Adrenal gland (tissue), 12 donors: Measurements from ENCODE around the gene OGFOD1. TPM values are rescaled to one million over a fixed set of nuclear protein-coding genes. Genes with fewer than 3 reads are reported as not detected.

Experiments used
- DNase-seq, 7 donors: peaks; one replicate each; pipeline ENCODE4 v3.0.0-alpha.2; 2019 to 2020
- H3K27ac ChIP-seq, 5 donors: fragments of 200-600 bp; sonication (generic) in 4 of 5; 1 replicate in 3 of 5; 2 replicates in 2 of 5; pipeline versions ENCODE4 v1.5.1 to v1.8.0; 2016 to 2020; ENCODE audit warnings: mild to moderate bottlenecking in 1 of 5
- H3K27me3 ChIP-seq: fragments of 200-600 bp; 2 replicates; pipeline ENCODE4 v1.8.0; 2021
- H3K36me3 ChIP-seq, 2 donors: fragments of 200-600 bp; replicated peaks in 1 of 2; 1 replicate in 1 of 2; 2 replicates in 1 of 2; pipeline versions ENCODE4 v1.5.1 to v1.8.0; 2018 to 2022
- H3K4me1 ChIP-seq, 2 donors: fragments of 200-600 bp; replicated peaks in 1 of 2; 1 replicate in 1 of 2; 2 replicates in 1 of 2; pipeline versions ENCODE4 v1.5.1 to v1.8.0; 2018 to 2021
- H3K4me3 ChIP-seq, 4 donors: fragments of 200-600 bp; sonication (generic) in 3 of 4; one replicate each; pipeline ENCODE4 v1.5.1; 2016 to 2018
- H3K9me3 ChIP-seq, 3 donors: fragments of 200-600 bp; sonication (generic) in 1 of 3; replicated peaks in 1 of 3; 1 replicate in 2 of 3; 2 replicates in 1 of 3; pipeline versions ENCODE4 v1.5.1 to v1.8.0; 2016 to 2021
- CTCF ChIP-seq, 6 experiments: fragments of 450-650 bp in 4 of 6; fragments of 200-600 bp in 2 of 6; sonication (generic) in 1 of 6; IDR thresholded peaks; 1 replicate in 5 of 6; 2 replicates in 1 of 6; pipeline versions ENCODE4 v1.5.1 to v1.8.0; 2016 to 2021; ENCODE audit warnings: antibody characterized with exemption in 6 of 6, mild to moderate bottlenecking in 2 of 6, moderate library complexity in 1 of 6
- POLR2A ChIP-seq, 2 donors: fragments of 450-650 bp; IDR thresholded peaks; one replicate each; pipeline ENCODE4 v1.6.1; 2017; ENCODE audit warnings: antibody characterized with exemption in 2 of 2, mild to moderate bottlenecking in 2 of 2, moderate library complexity in 1 of 2
- WGBS, 4 donors: extraction: QIAGEN DNeasy Blood & Tissue Kit in 2 of 4; methylation state at CpG; one replicate each; pipeline versions ENCODE4 v1.1.5 to v1.1.7; 2013 to 2017; 5-methylcytosine and 5-hydroxymethylcytosine counted together
- intact Hi-C, 2 donors: fragments of 100-400 bp; cut with DNase I; formaldehyde crosslinking; loops; one replicate each; pipeline versions ENCODE4 v1.14.1 to v1.15.0; 2022 to 2023
- polyA plus RNA-seq, 3 donors: library from polyadenylated mRNA; stranded (reverse); fragments of 200-250 nt in 2 of 3; fragments of 350-450 nt in 1 of 3; fragmentation: Illumina TruSeq in 1 of 3; extraction: RNeasy Lipid Tissue Mini Kit (QIAGEN cat#74804) in 1 of 3; gene quantifications; one replicate each; pipeline ENCODE4 v1.2.3, GENCODE V29; 2013 to 2014
- total RNA-seq, 9 donors: library from RNA; depleted of rRNA in 4 of 9; stranded (reverse); fragments of >200 nt in 4 of 9; fragments of 120-200 nt in 1 of 9; fragmentation: NEBNext Ultra II Directional in 1 of 9; extraction: Animal tissue kit (Norgen Biotek cat#: 25700) in 1 of 9; gene quantifications; one replicate each; pipeline versions ENCODE4 v1.1.0 to v1.2.4, GENCODE V29; 2013 to 2023
- donor health status: healthy with polysubstance abuse.
- donor health status: Bipolar disorder and iron deficiency.
- donor health status: DM: yes; HTN: yes; CAD: no.
- donor health status: DM: no; HTN: no; CAD: no.
- donor health status: DM: no; HTN: no; CAD: no.
- donor health status: DM: yes; HTN: yes; CAD: no.

Gene OGFOD1
- total and polyA plus RNA-seq, 12 donors, result 9.2 to 183 (median 53.5) TPM

GRCh38 chr16:56470666-56471065 lies 19.3 kb downstream of the OGFOD1 start:
- no peak for DNase-seq
- Histone ChIP-seq H3K27ac (no peak overlapping the region), H3K36me3 (peaks cover 0 to 91% of the 10 kb centered on the region in 2 donors), H3K4me3 (no peak overlapping the region), H3K4me1 (peaks cover 0 to 4% of the 10 kb centered on the region in 2 donors), H3K9me3 (no peaks in the 10 kb centered on the region), H3K27me3 (no peaks in the 10 kb centered on the region)
- WGBS, 4 donors, result 79 to 97% (median 91%) methylated on average over 1 of the region's 1 CpG
- intact Hi-C loops, result no loop called here
- no peak for TF ChIP-seq CTCF (IDR thresholded peaks at IDR 0.05)
- no peak for TF ChIP-seq POLR2A (IDR thresholded peaks at IDR 0.05)

GRCh38 chr16:56475201-56475600 lies 23.8 kb downstream of the OGFOD1 start:
- intact Hi-C loops, result no loop called here
- H3K27ac ChIP-seq, result peak overlapping the region in 2 of 5 donors; percentile 29 to 61
- no peaks in the 10 kb centered on the region for H3K27me3 ChIP-seq
- H3K36me3 ChIP-seq, result peaks cover 0 to 63% of the 10 kb centered on the region in 2 donors
- peaks cover 3 to 20% of the 10 kb centered on the region in 2 donors for H3K4me1 ChIP-seq
- WGBS, 4 donors, result 80 to 94% (median 86%) methylated on average over 2 of the region's 2 CpGs
- no peak for DNase-seq
- no peaks in the 10 kb centered on the region for H3K9me3 ChIP-seq
- no peak overlapping the region for H3K4me3 ChIP-seq
- no peak for TF ChIP-seq CTCF (IDR thresholded peaks at IDR 0.05)
- no peak for TF ChIP-seq POLR2A (IDR thresholded peaks at IDR 0.05)

GRCh38 chr16:56477096-56477878 lies 25.9 kb downstream of the OGFOD1 start:
- intact Hi-C loops, result no loop called here
- DNase-seq, result peak; percentile 42 to 76 (median 65)
- Histone ChIP-seq H3K36me3 (peaks cover 0 to 43% of the 10 kb centered on the region in 2 donors), H3K4me3 (no peak overlapping the region), H3K4me1 (peaks cover 13 to 23% of the 10 kb centered on the region in 2 donors), H3K27me3 (no peaks in the 10 kb centered on the region), H3K27ac (peak overlapping the region in 4 of 5 donors; percentile 20 to 73 (median 51)), H3K9me3 (no peaks in the 10 kb centered on the region)
- TF ChIP-seq CTCF (IDR thresholded peaks at IDR 0.05) (no peak), POLR2A (IDR thresholded peaks at IDR 0.05) (no peak)
- WGBS, 4 donors, result 86 to 91% (median 89%) methylated on average over 2 of the region's 2 CpGs

- no peaks in the 10 kb centered on the region for H3K27me3 ChIP-seq
- DNase-seq, result no peak
- H3K4me1 ChIP-seq, result peaks cover 16 to 23% of the 10 kb centered on the region in 2 donors
- H3K9me3 ChIP-seq, result no peaks in the 10 kb centered on the region
- TF ChIP-seq CTCF (IDR thresholded peaks at IDR 0.05) (no peak), POLR2A (IDR thresholded peaks at IDR 0.05) (no peak)
- no peak overlapping the region for H3K4me3 ChIP-seq
- 86 to 100% (median 92%) methylated on average over 2 of the region's 2 CpGs for WGBS, 4 donors
- intact Hi-C loops, result no loop called here
- peaks cover 0 to 35% of the 10 kb centered on the region in 2 donors for H3K36me3 ChIP-seq
- peak overlapping the region in 1 of 5 donors; percentile 8 for H3K27ac ChIP-seq
Measured at GRCh38 chr16:56478281-56479049, 27.1 kb downstream of the OGFOD1 start.
